ENCODE measurements around the gene HACE1.

GRCh38 chr6:104887350-104887749, 27.6 kb upstream of the HACE1 start:
- TF ChIP-seq POLR2A (IDR thresholded peaks at IDR 0.05) (no peak), CTCF (IDR thresholded peaks at IDR 0.05) (no peak)

Data from esophagus squamous epithelium (tissue), 4 donors.